GM06990 (cell line): Measurements from ENCODE around the gene TMEM94.

Source experiments
- DNase-seq: peaks from one replicate; pipeline ENCODE4 v3.0.0-alpha.2; 2011; ENCODE audit not compliant: insufficient read length; ENCODE audit errors: extremely low read depth
- H3K27me3 ChIP-seq: replicated peaks from 2 replicates; pipeline ENCODE4 v1.6.0; 2011; ENCODE audit warnings: low read length; ENCODE audit not compliant: control insufficient read depth, insufficient read depth
- H3K36me3 ChIP-seq: 2 replicates; pipeline ENCODE4 v1.5.1; 2011; ENCODE audit warnings: low read length; ENCODE audit not compliant: control insufficient read depth, insufficient read depth
- H3K4me3 ChIP-seq: replicated peaks from 2 replicates; pipeline ENCODE4 v1.5.1; 2011; ENCODE audit warnings: low read depth, mild to moderate bottlenecking, control low read depth, low read length
- CTCF ChIP-seq: IDR thresholded peaks from 2 replicates; pipeline ENCODE4 v1.5.1; 2011; ENCODE audit warnings: low read length, control low read depth, mild to moderate bottlenecking, inconsistent platforms; ENCODE audit not compliant: insufficient read depth, poor library complexity, severe bottlenecking

TMEM94 gene

GRCh38 chr17:75503976-75504346 is 47.5 kb downstream of the TMEM94 start:
- no peak for TF ChIP-seq CTCF

GRCh38 chr17:75504347-75505151 is 48.1 kb downstream of the TMEM94 start:
- DNase-seq = no peak
- H3K4me3 ChIP-seq = no peak overlapping the region
- H3K36me3 ChIP-seq = no peaks in the 10 kb centered on the region; the same call in 1 of the 2 replicates
- no peaks in the 10 kb centered on the region for H3K27me3 ChIP-seq
- peak; percentile 86 for TF ChIP-seq CTCF

More at GRCh38 chr17:75503976-75504346, 47.5 kb downstream of the TMEM94 start:
- no peaks in the 10 kb centered on the region for H3K27me3 ChIP-seq
- no peak overlapping the region for H3K4me3 ChIP-seq
- peaks cover under 1% of the 10 kb centered on the region for H3K36me3 ChIP-seq
- no peak for DNase-seq

- no peak for DNase-seq
- Histone ChIP-seq H3K4me3 (no peak overlapping the region), H3K27me3 (no peaks in the 10 kb centered on the region), H3K36me3 (no peaks in the 10 kb centered on the region; the same call in 1 of the 2 replicates)
- no peak for TF ChIP-seq CTCF
Observed at GRCh38 chr17:75505152-75505409, 48.6 kb downstream of the TMEM94 start.

GRCh38 chr17:75505640-75506039 is 49.2 kb downstream of the TMEM94 start:
- no peaks in the 10 kb centered on the region; the same call in 1 of the 2 replicates for H3K36me3 ChIP-seq
- TF ChIP-seq CTCF = no peak
- no peak overlapping the region for H3K4me3 ChIP-seq
- H3K27me3 ChIP-seq = no peaks in the 10 kb centered on the region
- DNase-seq = no peak

GRCh38 chr17:75506134-75506533 is 49.7 kb downstream of the TMEM94 start:
- no peak for TF ChIP-seq CTCF
- no peaks in the 10 kb centered on the region for H3K36me3 ChIP-seq
- no peak overlapping the region for H3K4me3 ChIP-seq
- no peaks in the 10 kb centered on the region for H3K27me3 ChIP-seq
- DNase-seq = no peak

- Histone ChIP-seq H3K36me3 (no peaks in the 10 kb centered on the region), H3K27me3 (no peaks in the 10 kb centered on the region), H3K4me3 (no peak overlapping the region)
- no peak for TF ChIP-seq CTCF
- no peak for DNase-seq
Observed at GRCh38 chr17:75506888-75507287, 50.5 kb downstream of the TMEM94 start.
